Measurements from ENCODE around the gene FGGY.

DNA sequence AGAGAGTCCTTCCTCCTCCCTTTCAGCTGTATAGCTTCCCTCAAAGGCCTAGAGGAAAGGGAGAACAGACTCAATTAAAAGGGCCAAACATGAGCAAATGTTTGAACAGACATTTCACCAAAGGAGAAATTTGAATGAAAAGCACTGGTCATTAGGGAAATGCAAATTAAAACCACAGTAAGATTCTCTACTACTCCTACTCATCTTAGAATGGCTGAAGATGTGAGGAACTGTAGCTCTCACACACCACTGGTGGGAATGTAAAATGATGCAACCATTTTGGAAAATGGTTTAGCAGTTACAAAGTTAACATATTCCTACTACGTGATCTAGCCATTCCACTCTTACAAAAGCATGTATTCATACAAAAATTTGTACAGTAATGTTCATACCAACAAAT is 264.9 kb downstream of the FGGY start:
- TF ChIP-seq ZNF274 (IDR thresholded peaks at IDR 0.05; ENCODE audit: low read depth, low read length) (no peak), YY1 (IDR thresholded peaks at IDR 0.05; ENCODE audit: insufficient read depth, insufficient read length) (no peak), SUZ12 (IDR thresholded peaks at IDR 0.05; ENCODE audit: extremely low read depth, insufficient read depth, insufficient read length) (no peak)

All from NT2/D1 (cell line).